ENCODE results near the gene KAT8. TPM values are rescaled to one million over a fixed set of nuclear protein-coding genes. Genes with fewer than 3 reads are reported as not detected.

The KAT8 gene
- total RNA-seq, 4 donors from 2014 or later, result 25.7 to 57.2 (median 30.4) TPM

GRCh38 chr16:31080756-31081419, 36.6 kb upstream of the KAT8 start:
- Histone ChIP-seq H3K27ac (no peak overlapping the region), H3K27me3 (no peaks in the 10 kb centered on the region), H3K9me3 (no peaks in the 10 kb centered on the region), H3K36me3 (peaks cover 33 to 98% (median 57%) of the 10 kb centered on the region in 3 donors), H3K4me1 (peaks cover 2 to 22% (median 3%) of the 10 kb centered on the region in 3 donors), H3K4me3 (no peak overlapping the region)
- TF ChIP-seq POLR2A (IDR thresholded peaks at IDR 0.05), result no peak
- TF ChIP-seq CTCF (IDR thresholded peaks at IDR 0.05), result no peak
- intact Hi-C loops (cut with DNase I), result no loop called here
- 86% methylated on average over 9 of the region's 13 CpGs; no CpG with 5 or more reads in 1 of the 2 donors for WGBS, 2 donors
- no peak for DNase-seq

DNA sequence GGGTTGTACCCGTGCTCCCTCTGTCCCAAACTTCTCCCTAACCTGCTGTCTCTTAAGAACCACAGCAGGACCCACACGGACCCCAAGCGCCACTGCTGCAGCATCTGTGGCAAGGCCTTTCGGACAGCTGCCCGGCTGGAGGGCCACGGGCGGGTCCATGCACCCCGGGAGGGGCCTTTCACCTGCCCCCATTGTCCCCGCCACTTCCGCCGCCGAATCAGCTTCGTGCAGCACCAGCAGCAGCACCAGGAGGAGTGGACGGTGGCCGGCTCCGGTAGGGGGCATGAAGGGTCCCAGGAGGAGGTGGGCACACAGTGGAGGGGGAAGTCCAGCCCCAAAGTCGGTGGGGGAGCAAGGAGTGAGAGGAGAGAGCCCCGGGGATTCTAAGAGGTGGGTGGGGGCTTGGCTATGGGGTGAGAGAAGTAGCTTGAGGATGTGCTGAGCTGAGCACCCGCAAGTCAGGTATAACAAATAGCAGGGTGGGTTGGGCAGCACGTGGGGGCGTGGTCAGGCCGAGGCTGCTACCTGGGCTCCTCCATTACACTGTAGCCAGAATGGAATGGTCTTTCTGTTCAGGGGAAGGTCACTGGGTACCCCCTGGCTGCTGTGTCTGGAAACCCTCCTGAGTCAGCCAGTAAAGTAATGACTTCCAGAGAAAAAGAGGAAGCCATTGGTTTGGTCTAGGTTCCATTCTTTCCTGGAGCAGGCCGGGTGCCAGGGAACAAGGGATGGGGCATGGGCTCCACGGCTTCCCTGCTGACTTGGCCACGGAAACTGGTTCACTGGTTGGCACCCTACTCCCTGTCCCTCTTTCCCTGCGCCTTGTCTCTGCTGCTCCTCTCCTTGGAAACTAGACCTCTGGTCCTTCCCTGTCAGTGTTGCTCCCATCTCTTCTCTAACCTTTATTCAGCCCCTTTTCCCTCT, 35.8 kb upstream of the KAT8 start:
- intact Hi-C loops (cut with DNase I), result no loop called here
- no peak for TF ChIP-seq CTCF (IDR thresholded peaks at IDR 0.05)
- no peak for TF ChIP-seq POLR2A (IDR thresholded peaks at IDR 0.05)
- Histone ChIP-seq H3K27me3 (no peaks in the 10 kb centered on the region), H3K27ac (no peak overlapping the region), H3K4me1 (peaks cover 0 to 16% (median 2%) of the 10 kb centered on the region in 3 donors), H3K36me3 (peaks cover 31 to 98% (median 52%) of the 10 kb centered on the region in 3 donors), H3K4me3 (no peak overlapping the region), H3K9me3 (no peaks in the 10 kb centered on the region)
- WGBS, 2 donors, result 67 to 83% methylated on average over 10 to 11 of the region's 26 CpGs
- DNase-seq, result no peak

- Histone ChIP-seq H3K4me3 (no peak overlapping the region), H3K27me3 (no peaks in the 10 kb centered on the region), H3K27ac (no peak overlapping the region), H3K36me3 (peaks cover 23 to 98% (median 46%) of the 10 kb centered on the region in 3 donors), H3K9me3 (no peaks in the 10 kb centered on the region), H3K4me1 (peaks cover 0 to 16% (median 2%) of the 10 kb centered on the region in 3 donors)
- DNase-seq, result no peak
- intact Hi-C loops (cut with DNase I), result no loop called here
- TF ChIP-seq POLR2A (IDR thresholded peaks at IDR 0.05) (no peak), CTCF (IDR thresholded peaks at IDR 0.05) (no peak)
- WGBS, 2 donors, result 60 to 74% methylated on average over 1 to 6 of the region's 14 CpGs
These were observed 35.0 kb upstream of the KAT8 start for GRCh38 chr16:31082368-31083045.

- WGBS, 2 donors, result 59 to 71% methylated on average over 4 of the region's 9 CpGs
- Histone ChIP-seq H3K4me3 (no peak overlapping the region), H3K27ac (no peak overlapping the region), H3K4me1 (peaks cover 0 to 16% (median 2%) of the 10 kb centered on the region in 3 donors), H3K36me3 (peaks cover 18 to 98% (median 40%) of the 10 kb centered on the region in 3 donors), H3K9me3 (no peaks in the 10 kb centered on the region), H3K27me3 (no peaks in the 10 kb centered on the region)
- TF ChIP-seq POLR2A (IDR thresholded peaks at IDR 0.05), result no peak
- no peak for TF ChIP-seq CTCF (IDR thresholded peaks at IDR 0.05)
- intact Hi-C loops (cut with DNase I), result no loop called here
- no peak for DNase-seq
These were observed 34.4 kb upstream of the KAT8 start for GRCh38 chr16:31083081-31083480.
